Upper lobe of left lung (tissue), 4 donors: ENCODE results near the gene SEC23A.

ENCODE experiments used
- EP300 ChIP-seq, 4 donors: sonication (generic); formaldehyde crosslinking; IDR thresholded peaks; one replicate each; pipeline ENCODE4 v1.5.1; 2017; ENCODE audit warnings: antibody characterized with exemption in 4 of 4, control low read depth in 2 of 4
- POLR2A ChIP-seq, 4 donors: fragments of 450-650 bp; IDR thresholded peaks; one replicate each; pipeline ENCODE4 v1.5.1; 2016 to 2017; ENCODE audit warnings: antibody characterized with exemption in 4 of 4, mild to moderate bottlenecking in 2 of 4
- POLR2AphosphoS5 ChIP-seq, 2 donors: sonication (generic); formaldehyde crosslinking; IDR thresholded peaks; one replicate each; pipeline ENCODE4 v1.5.1; 2017; ENCODE audit warnings: antibody characterized with exemption in 2 of 2
- TF ChIP-seq, protein P1 (sequence below), 6 experiments: fragments of 450-650 bp in 4 of 6; fragments of 200-600 bp in 2 of 6; sonication (generic) in 2 of 6; IDR thresholded peaks; one replicate each; pipeline ENCODE4 v1.5.1; 2016 to 2019; ENCODE audit warnings: antibody characterized with exemption in 6 of 6

DNA sequence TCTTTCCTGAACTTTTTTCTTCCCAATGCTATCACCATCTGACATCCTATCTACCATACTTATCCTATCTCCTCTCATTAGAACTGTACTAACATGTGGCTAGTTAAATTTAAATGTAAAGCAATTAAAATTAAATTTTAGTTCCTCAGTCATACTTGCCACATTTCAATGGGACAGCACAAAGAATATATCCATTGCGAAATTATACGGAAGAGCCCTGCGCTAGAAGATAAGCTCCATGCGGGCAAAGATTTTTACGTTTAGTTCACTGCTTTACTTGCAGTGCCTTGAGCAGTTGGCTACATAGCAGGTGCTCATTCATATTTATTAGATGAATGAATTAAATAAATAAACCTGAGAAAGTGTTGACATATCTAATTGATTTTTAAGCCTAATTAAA lies 33.1 kb downstream of the SEC23A start:
- TF ChIP-seq POLR2AphosphoS5 (IDR thresholded peaks at IDR 0.05) (no peak), POLR2A (IDR thresholded peaks at IDR 0.05) (no peak), EP300 (IDR thresholded peaks at IDR 0.05) (no peak)
- TF ChIP-seq, protein P1, sequence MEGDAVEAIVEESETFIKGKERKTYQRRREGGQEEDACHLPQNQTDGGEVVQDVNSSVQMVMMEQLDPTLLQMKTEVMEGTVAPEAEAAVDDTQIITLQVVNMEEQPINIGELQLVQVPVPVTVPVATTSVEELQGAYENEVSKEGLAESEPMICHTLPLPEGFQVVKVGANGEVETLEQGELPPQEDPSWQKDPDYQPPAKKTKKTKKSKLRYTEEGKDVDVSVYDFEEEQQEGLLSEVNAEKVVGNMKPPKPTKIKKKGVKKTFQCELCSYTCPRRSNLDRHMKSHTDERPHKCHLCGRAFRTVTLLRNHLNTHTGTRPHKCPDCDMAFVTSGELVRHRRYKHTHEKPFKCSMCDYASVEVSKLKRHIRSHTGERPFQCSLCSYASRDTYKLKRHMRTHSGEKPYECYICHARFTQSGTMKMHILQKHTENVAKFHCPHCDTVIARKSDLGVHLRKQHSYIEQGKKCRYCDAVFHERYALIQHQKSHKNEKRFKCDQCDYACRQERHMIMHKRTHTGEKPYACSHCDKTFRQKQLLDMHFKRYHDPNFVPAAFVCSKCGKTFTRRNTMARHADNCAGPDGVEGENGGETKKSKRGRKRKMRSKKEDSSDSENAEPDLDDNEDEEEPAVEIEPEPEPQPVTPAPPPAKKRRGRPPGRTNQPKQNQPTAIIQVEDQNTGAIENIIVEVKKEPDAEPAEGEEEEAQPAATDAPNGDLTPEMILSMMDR (IDR thresholded peaks at IDR 0.05) = no peak
